Measurements from ENCODE around the gene EXOC6B. TPM values are rescaled to one million over a fixed set of nuclear protein-coding genes. Genes with fewer than 3 reads are reported as not detected.

Gene EXOC6B
- total RNA-seq, 1 donor from 2014 or later: 173 TPM

DNA sequence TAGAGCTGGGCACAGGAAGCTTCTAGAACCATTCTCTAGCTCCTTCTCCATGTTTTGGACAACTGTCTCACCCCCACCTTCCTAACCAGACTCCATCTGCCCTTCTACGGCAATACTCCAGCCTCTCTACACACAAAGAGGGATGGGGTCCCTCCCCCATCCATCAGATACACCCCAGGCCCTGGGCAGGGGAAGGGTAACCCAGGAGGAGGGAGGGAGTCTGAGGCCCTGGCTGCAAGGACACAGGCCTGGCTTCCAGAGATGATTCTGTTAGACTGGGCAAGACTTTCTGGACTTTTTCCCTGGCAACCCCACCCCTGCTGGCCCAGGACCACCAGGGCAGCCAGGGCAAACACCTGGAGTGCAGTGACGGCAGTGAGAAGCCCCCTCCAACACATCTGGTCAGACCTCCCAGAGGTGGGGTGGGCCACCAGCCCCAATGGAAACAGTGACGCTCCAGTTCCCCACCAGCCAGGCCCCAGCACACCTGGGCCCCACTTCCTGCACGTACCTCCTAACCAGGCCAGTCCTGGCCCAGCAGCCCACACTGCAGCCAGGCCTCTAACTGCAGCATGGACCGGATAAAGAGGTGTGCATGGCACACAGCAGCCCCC lies 684.7 kb downstream of the EXOC6B start:
- intact Hi-C loops (cut with DNase I): loop anchor here (5.0 to 10.0 kb wide), 3 partner anchors 259 to 529 kb away; no protein-coding TSS in a partner anchor
- DNase-seq (ENCODE audit: low spot score): peak; percentile 50

DNA sequence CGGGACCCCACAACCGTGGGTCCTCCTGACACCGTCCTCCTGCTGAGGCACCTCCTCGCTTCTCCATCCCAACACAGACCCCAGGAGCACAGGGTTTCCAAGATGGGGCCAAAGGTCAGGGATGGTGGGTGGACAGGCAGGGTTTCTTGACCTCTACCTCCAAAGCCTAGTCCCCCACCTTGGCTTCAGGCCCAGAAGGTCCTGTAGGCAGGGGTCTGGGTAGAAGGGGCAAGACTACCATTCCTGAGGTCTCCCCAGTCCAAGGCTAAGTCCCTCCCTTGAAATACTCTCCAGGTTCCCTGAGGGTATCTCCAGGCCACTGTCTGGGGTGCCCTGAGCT lies 685.2 kb downstream of the EXOC6B start:
- intact Hi-C loops (cut with DNase I): loop anchor here (5.0 to 10.0 kb wide), 3 partner anchors 258 to 528 kb away; no protein-coding TSS in a partner anchor
- DNase-seq (ENCODE audit: low spot score): no peak

DNA sequence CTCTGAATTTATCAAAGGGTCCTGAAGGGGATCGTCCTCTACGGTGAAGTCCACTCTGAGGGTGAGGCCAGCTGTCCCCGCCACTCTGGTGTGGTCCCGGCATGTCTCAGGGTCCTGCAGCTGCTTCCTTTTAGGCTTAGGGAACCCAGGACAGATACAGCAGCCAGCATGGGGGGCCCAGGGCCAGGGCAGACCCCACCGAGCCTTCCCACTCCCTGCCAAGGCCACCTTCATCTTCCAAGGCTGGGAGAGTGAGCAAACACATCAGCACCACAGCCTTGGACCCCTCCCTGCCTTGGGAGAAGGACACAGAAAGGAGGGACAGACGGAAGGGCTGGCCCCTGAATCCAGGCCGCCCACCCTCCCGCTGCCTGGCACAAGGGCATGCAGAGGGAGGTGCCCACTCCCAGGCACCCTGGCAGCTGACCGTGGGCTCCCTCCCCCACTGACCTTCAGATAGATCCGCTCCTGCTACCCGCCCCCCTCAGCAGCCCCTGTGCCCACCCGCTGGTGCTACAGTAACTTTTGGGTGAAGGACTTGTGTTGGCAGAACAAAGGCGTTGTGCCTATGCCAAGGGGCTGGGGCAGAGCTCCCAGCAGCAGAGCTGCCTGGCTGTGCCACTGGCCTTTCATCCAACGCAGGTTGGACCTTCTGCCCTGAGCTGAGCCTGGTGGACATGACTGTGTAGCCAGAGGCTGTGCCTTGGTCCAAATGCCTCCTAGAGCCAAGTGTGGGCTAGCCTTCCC lies 685.8 kb downstream of the EXOC6B start:
- intact Hi-C loops (cut with DNase I): loop anchor here (5.0 to 10.0 kb wide), 4 partner anchors 218 to 528 kb away; no protein-coding TSS in a partner anchor
- DNase-seq (ENCODE audit: low spot score): peak; percentile 68

DNA sequence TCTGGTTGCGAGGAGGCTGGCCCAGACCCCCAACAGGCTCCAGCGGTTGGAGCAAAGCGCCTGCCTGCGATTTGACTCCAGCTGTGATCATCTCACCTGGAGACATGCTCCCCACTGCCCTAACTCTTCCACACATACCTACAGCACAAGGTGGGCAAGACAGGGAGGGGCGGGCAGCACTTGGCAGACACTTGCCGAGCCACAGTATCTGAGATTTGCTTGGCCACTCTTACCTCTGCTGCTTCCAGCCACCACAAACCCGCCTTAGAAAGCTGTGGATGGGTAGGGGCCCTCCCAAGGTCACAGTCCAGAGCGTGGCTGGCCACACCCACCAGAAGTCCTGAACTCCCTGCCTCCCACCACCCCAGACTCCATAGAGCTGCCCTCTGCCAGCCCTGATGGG lies 686.4 kb downstream of the EXOC6B start:
- intact Hi-C loops (cut with DNase I): loop anchor here (5.0 kb wide), 1 partner anchor 217 kb away; no protein-coding TSS in a partner anchor
- DNase-seq (ENCODE audit: low spot score): peak; percentile 62

DNA sequence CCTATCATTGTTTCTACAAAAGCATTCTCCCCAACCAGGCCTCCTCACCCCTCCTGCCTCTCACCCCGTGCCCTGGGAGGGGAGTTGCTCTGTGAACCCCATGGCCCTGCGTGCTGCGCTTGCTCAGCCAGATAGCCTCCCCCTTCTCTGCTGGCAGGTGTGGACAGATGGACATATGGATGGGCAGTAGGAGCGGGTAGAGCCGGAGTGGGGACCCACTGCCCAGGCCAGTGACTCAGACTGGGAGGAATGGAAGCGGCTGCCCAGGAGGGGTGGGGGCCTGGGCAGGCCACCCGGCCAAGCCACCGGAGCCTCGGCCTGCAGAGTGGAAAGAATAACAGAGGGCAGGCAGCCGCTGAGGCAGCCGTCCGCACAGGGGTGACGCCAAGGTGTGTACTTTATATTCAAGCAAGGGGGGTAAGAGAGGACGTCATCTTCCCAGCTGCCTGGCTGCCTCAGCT lies 686.9 kb downstream of the EXOC6B start:
- DNase-seq (ENCODE audit: low spot score): peak; percentile 43
- intact Hi-C loops (cut with DNase I): loop anchor here (5.0 kb wide), 1 partner anchor 217 kb away; no protein-coding TSS in a partner anchor

DNA sequence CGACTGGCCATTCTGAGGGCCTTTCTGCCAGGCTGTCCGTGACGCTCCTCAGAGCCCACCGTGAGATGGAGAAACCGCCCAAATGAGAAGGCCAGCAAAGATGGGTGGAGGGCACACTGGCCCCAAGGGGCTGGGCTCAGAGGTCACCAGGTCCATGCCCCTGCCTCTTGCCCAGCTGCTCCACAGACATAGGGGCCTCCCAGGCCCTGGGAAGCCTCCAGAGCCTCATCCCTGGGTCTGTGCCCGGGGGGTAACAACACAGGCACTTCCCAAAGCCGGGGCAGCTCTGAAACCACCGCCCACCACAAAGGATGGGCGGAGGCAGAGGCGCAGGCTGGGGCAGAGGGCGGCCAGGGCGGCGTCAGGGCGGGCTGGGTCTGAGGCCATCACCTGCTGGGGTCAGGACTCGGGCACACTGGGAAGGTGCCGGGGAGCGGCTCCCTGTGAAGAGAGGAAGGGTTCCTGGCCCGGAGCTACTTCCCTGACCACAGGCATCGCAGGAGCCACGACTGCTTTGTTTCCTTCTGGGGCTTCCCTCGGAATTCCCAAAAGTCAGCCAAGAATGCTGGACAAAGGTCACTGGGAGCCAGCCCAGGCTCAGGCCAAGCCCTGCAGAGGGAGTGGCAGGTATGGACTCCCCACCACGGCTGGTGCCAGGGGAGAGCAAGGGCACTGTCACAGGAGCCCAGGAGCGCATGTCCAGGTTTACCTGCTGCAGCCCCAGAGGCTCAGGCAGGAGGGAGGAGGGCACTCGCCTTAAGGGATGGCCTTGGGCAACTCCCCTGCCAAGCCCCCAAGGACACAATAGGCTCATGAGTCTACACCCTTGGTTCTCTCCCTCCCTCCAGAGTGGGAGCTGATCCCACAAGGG lies 687.6 kb downstream of the EXOC6B start:
- intact Hi-C loops (cut with DNase I): loop anchor here (5.0 kb wide), 1 partner anchor 216 kb away; no protein-coding TSS in a partner anchor
- DNase-seq (ENCODE audit: low spot score): peak; percentile 74

DNA sequence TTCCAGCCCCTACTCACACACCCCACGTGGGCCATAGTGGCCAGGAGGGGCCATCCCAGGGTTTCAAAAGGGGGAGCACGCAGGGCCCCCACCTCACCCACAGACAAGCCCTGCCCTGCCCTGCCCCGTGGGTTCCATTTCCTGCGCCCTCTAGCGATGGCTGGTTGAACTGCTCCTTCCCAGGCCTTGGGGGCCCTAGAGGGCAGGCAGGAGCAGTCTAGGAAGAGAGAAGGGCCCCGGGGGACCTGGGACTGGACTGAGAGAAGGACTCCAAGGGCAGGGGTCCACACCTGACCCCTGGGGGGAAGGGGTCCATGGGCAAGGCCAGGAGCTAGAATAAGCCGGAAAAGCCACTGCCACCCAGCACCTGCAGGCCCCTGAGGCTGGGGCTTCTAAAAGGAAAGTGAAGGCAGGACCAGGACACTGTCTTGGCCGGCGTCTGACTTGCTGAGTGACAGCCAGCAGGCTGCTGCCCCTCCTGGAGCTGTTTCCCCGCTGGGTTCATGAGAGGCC lies 688.3 kb downstream of the EXOC6B start:
- DNase-seq (ENCODE audit: low spot score): peak; percentile 84

DNA sequence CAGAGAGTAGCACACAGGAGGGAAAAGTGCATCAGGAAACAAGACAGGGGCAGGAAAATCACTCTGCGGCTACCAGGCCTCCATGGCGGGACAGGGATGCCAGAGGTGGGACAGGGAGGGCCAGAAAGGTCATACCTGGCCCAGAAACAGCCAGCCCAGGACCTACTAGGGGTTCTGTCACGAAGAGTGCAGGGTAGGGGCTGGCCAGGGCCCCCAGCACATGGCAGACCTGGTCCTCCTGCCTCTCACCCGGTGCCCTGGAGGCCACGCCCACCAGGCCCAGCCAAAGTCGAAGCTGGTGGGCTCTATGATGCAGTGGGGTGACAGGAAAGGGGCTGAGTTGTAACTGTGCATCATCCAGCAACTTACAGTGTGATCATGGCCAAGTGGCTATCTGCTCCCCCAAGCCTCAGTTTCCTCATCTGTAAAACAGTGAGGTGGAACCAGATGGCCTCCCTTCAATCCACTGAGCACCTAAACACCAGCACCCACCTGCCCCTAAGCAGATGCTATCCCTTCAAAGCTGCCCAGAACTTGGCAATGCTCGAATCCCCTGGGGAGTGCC lies 688.8 kb downstream of the EXOC6B start:
- no peak for DNase-seq (ENCODE audit: low spot score)
- intact Hi-C loops (cut with DNase I): loop anchor here (5.0 kb wide), 1 partner anchor 215 kb away; no protein-coding TSS in a partner anchor

More for the DNA sequence above, 688.3 kb downstream of the EXOC6B start:
- intact Hi-C loops (cut with DNase I): loop anchor here (5.0 kb wide), 1 partner anchor 215 kb away; no protein-coding TSS in a partner anchor

DNA sequence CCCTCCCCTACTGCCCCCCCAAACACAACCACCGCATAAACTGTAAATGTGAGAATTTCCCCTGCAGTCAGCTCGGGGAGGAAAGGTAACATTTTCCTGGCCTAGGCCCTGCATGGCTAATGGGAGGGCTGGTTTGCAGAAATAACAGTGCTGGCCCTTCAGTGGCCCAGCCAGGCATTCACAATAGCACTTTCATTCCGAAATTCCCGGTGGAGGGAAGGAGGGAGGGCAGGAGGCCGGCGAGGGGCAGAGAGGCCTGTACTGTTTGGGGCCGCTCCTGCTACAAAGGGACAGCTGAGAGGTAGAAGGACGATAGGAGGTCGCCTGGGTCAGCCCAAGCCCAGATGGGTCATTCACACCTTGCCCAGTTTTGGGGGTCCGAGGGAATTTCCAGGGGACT lies 689.5 kb downstream of the EXOC6B start:
- intact Hi-C loops (cut with DNase I): loop anchor here (5.0 kb wide), 1 partner anchor 214 kb away; no protein-coding TSS in a partner anchor
- no peak for DNase-seq (ENCODE audit: low spot score)

DNA sequence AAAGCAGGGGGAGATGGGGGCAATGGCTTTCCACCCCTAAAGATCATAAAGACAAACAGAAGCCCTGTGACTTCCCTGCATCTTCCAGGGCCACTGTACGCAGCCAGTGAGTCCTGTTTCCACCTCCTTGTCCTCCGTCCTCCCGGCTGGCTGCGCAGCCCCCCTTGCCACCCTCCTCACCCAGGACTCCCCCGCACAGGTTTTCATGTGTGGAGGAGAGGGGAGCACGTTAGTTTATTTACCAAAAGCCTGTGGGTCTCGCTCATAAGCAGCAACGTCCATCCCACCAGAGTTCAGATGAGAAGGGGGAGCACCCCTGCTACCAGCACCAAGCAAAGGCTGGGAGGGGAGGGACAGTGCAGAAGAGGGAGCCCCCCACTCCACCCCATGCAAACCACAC lies 689.9 kb downstream of the EXOC6B start:
- no peak for DNase-seq (ENCODE audit: low spot score)
- intact Hi-C loops (cut with DNase I): loop anchor here (5.0 kb wide), 1 partner anchor 214 kb away; no protein-coding TSS in a partner anchor

DNA sequence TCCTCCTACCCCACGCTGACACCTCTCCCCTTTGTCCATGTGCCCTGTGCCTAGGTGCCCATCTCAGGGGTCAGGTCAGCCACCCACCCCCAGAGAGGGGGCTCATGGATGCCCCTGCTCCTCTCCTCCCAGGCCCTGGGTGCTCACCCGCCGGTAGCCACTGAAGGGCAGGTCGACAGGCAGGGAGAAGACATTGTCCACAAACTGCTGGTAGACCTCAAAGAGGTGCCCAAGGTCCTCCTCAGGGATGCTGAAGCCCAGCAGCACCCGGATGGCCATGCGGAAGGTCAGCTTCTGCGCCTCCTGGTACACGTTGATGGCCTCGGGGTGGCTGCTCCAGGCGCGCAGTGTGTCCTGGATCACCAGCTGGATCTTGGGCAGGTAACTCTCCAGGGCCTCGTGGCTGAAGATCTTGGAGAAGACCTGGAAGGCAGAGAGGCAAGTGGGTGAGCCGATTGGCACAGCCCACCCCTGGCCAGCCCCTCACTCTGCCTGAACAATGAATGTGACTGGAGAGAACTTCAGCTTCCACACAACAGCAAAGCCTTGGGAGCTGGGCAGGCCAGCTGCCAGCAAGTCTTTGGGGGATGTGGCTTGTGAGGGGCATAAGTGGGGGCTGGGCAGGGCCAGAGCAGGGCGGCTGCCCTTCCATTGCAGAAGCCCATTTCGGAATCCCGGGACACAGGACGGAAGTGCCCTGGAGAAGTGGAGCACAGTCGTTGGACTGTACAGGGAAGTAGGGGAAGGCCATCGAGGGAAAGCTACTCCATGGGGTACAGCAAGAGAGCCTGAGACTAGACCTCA lies 690.6 kb downstream of the EXOC6B start:
- intact Hi-C loops (cut with DNase I): loop anchor here (5.0 kb wide), 1 partner anchor 213 kb away; no protein-coding TSS in a partner anchor

DNA sequence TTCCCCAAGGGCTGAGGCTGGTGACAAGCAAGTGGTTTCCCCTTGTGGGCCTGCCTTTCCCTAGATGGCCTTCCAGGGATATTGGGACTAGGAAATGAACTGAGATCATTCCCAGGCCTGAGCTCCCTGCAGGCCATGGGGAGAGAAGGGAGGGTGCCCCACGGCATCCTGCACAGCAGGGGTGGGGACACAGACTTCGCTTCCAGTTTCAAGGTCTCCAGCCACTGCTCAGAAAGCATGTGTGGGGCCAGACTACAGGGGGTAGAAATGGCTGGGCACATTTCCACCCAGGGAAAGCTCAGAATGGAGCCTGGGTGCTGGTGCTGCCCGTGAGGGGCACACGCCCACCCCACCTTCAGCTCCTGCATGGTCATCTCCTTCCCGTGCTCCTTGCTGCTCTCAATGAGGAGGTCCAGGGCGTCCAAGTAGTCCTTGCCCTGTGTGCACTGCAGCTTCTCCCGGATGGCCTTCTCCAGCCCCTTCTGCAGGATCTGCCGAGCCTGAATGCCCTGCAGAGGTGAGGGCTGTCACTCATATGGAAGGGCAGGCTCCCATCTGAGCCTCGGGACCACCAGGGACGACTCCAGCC lies 691.3 kb downstream of the EXOC6B start:
- DNase-seq (ENCODE audit: low spot score): no peak
- intact Hi-C loops (cut with DNase I): no loop called here

More for the DNA sequence above, 690.6 kb downstream of the EXOC6B start:
- DNase-seq (ENCODE audit: low spot score): no peak

DNA sequence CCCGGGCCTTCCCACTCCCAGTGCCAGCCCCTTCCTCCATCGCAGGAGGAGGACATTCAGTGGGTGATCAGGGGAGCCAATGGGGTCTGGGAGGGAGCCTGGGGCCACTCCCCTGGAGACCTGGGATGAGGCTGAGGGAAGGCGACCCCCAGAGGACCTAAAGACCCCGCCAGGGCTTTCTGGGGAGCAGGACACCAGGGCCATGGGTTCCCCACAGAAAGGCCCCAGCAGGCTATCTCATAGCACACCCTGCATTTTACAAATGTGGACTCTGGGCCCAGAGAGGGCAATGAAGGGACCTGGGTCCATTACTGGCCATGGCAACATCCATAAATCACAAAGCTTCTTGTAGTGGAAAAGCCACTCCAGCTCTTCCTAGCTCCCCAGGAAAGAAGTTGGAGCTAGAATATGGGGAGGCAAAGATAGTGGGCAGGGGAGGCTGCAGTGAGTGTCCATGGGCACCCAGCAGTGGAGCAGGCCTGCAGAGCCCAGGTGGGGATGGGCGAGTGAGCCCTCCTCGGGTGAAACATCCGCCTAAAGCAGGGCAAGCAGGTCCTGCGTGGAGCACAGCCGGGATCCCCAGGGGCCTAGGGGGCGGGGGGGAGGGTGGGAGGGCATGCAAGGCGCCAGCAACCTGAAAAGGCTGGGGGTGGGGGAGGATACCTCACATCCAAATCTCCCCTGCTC lies 692.0 kb downstream of the EXOC6B start:
- no peak for DNase-seq (ENCODE audit: low spot score)
- intact Hi-C loops (cut with DNase I): no loop called here

DNA sequence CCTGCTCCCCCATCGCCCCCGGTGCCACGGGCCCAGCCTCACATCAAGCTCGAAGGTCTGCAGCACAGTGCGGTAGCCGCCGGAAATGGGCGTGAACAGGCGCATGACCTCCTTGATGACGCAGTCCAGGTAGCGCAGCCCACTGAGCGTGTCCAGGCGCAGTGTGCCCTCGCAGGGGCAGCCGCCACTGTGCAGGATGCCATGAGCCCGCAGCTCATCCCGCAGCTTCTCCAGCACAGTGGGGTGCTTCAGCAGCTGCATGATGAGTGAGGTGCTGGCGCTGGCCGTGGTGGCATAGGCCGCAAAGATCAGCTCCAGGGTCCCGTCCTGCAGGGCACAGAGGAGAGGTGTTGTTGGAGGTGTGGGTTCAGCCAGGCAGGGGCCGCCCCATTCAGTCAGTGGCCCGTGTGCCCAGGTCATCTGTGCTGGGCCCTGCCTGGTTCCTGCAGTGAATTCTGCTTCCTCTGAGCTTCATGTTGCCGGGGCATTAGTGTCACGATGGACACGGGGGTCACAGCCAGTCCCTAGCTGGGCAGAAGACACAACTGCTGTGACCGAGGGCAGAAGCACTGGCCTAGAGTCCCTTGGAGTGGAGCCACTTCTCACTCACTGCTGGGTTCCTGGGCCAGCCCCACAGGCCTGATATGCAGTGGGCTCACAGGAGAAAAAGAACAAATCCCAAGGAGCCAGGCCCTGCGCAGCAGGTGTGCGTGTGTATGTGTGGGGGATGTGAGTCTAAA lies 692.7 kb downstream of the EXOC6B start:
- peak; percentile 71 for DNase-seq (ENCODE audit: low spot score)
- intact Hi-C loops (cut with DNase I): no loop called here

DNA sequence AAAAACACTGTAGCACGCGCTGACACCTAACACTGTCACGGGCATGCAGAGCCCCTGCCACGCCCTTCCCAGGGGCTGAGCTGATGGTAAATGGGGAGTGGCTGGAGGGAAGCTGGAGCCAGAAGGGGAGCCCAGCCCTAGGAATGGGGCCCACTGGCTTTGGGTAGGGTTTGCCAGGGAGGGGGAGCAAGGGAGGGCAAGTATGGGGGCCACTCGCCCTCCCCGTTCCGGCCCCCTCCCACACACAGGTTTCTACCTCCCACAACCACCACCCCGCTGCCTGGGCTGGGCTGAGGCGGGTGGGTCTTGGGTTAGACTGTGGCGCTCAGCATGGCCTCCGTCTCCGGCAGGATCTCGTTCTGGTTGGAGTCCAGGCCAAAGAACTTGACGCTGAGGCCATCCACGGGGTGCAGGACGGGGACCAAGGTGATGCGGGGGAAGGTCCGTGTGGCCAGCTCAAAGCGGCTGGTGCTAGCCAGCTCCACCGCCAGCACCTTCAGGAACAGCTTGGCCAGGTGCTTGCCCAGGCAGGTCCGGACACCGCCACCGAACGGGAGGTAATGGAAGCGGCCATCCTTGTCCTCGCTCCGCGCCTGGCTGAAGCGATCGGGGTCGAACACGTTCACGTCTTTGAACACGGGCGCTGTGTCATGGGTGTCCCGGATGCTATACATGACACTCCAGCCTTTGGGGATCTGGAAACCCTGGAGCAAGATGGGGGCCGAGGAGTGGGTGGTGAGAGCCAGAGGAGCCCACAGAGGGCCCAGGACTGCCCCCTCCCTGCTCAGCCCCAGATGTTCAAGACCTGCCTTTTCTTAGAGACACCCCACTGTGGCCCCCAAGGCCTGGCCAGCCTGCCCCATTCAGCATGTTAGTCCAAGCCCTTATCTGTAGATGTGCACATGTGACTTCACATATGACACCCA lies 693.7 kb downstream of the EXOC6B start:
- DNase-seq (ENCODE audit: low spot score): peak; percentile 72
- intact Hi-C loops (cut with DNase I): no loop called here
